GM19397 (cell line): ENCODE data around the gene PTPRA.
"Not testable (repeated sequence)": the region's sequence is repeated elsewhere in the genome, so short reads cannot be mapped to it uniquely, and the experiment has no call there.

Source experiments
- ATAC-seq: cut with Tn5 transposase; IDR thresholded peaks from one replicate; pipeline ENCODE4 v1.9.1; 2021; ENCODE audit warnings: mild to moderate bottlenecking, moderate library complexity; ENCODE audit not compliant: unreplicated experiment

PTPRA gene

DNA sequence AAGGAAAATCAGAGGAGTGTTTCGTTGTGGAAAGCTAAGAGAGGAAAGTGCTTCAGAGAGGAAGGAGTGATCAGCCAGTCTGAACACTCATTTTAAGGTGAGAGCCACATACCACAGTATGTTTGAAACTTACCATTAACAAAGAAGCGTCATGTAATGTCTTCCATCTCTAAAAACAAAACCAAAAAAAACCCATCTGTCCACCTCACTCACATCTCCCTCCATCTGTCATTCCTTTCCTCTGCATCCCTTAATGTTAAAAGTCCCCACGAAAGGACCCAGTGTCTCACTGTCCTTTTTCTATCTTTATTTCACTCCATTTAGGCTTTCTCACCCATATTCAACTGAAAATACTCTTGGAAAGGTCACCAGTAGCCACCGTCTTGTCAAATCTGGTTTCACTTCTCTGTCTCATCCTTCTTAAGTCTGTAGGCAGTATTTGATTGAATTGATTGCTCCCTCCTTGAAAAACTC, 110.8 kb downstream of the PTPRA start:
- ATAC-seq = peak; percentile 62

- ATAC-seq = no peak
Measured at GRCh38 chr20:2984956-2985661, 111.8 kb downstream of the PTPRA start.

DNA sequence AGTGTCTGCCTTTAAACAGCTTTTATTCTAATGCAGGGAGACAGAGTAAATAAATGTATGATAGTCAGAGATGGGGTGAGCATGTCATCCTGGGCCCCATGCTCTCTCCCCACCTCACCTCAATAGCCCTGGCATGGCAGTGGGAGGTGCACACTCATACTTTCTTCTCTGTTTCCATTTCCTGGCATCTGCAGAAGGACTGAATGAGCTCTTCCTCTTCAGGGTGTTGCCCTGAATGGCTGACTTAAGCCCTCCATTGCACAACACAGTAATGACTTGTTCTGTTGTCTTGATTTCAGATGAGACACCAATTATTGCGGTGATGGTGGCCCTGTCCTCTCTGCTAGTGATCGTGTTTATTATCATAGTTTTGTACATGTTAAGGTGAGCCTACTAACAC, 113.2 kb downstream of the PTPRA start:
- no peak for ATAC-seq

DNA sequence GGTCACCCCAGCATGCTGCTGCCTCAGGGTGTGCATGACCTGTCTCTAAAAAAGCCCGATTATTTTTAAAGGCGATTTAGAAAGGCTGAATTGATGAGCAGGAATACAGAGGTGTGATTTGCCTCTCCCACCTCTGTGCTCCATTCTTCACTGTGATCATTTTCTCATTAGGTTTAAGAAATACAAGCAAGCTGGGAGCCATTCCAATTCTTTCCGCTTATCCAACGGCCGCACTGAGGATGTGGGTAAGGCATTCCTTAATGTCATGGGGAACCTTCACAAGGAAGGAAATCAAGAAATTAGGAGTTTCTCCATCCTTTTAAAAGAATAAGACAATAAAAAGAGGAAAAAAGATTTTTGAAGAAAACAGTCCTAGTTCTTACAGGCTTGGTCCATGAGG, 114.6 kb downstream of the PTPRA start:
- no peak for ATAC-seq

GRCh38 chr20:2991532-2991931, 118.3 kb downstream of the PTPRA start:
- no peak for ATAC-seq

- ATAC-seq = no peak
Measured at GRCh38 chr20:2993250-2993649, 120.0 kb downstream of the PTPRA start.

DNA sequence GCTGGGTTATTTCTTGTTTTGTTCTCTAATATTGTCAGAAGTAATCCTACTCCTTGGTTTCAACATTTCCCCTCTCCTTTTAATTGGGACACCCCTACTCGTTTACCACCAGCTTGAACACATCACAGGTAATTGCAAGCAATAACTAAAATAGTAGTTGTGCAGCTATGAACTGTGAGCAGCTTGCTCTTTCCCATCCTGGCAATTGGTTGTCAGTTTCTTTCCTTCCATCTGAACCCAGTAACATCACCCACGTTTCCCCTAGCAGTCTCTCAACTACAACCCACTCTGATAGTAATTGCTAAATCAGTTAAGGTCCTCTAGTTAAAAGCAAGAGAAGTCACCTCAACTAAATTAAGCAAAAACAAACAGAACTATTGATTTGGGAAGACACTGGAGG, 122.5 kb downstream of the PTPRA start:
- no peak for ATAC-seq

DNA sequence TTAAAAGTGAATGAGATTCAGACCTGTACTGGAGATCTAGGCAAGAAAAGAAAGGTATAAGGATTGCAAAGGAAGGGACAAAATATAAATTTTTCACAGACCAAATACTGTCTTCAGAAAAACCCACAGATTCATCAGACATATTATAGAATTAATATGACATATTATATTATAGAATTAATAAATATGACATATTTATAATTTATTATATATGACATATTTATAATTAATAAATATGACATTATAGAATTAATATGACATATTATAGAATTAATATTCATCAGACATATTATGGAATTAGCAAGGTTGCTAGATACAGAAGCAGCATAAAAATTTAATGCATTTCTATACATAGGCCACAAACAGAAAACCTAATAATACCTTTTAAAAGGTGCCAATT, 125.4 kb downstream of the PTPRA start:
- no peak for ATAC-seq

DNA sequence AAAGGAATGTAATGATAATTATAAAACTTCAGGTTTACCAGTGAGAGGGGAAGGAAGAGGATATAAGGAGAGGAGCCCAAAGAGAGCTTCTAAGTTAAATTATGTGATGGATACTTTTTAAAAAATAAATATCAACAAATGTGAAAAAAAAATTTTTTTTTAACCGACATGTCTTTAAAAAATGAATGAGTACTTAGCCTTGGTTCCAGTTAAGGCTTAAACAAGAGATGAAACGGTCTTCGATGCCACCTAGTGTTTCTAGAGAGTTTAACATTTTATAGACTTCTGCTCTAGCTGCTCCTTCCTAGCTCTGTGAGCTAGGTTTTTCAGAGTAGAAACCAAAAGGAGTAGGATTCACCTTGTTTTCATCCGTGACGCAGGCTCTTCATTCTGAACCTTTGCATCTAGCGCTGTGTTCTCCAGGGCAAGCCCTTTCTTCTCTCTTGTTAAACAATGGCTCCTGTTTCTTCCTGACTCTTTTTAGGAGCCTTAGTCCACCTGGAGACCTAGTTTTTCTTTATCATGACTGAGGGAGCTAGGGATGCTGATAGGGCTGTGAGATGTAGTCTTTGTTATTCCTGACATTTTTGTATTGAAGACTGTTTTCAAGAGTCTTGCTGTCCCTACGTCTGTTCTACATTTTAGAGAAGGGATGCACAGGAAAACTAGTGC, 127.7 kb downstream of the PTPRA start:
- no peak for ATAC-seq

DNA sequence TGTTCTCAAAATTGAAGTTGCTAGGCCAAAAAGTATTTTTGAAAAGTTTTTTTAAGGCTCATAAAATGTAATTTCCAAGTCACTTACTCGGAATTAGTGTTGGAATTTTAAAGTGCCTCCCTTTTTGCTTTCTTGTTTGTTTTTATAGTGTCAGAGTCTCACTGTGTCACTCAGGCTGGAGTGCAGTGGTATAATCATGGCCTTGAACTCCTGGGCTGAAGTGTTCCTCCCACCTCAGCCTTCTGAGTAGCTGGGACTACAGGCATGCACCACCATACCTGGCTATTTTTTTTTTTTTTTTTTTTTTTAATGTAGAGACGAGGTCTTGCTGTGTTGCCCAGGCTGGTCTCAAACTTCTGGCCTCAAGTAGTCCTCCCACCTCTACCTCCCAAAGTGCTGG, 130.1 kb downstream of the PTPRA start:
- ATAC-seq = no peak

- no peak for ATAC-seq
Measured at GRCh38 chr20:3010985-3011723, 137.9 kb downstream of the PTPRA start.

GRCh38 chr20:3011752-3012151, 138.5 kb downstream of the PTPRA start:
- no peak for ATAC-seq

GRCh38 chr20:3013771-3014170, 140.5 kb downstream of the PTPRA start:
- ATAC-seq = no peak

DNA sequence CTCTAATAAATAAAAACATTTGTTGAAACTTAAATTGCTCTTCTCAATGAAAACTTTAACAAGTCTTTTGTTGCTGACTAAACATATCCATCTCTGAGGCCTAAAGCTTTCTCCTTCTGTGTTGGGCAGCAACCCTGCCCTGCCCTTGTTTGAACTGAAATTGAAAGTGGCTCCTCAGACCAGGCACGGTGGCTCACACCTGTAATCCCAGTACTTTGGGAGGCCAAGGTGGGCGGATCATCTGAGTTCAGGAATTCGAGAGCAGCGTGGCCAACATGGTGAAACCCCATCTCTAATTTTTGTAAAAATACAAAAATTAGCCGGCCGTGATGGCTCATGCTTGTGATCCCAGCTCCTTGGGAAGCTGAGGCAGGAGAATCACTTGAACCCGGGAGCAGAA, 140.9 kb downstream of the PTPRA start:
- ATAC-seq = no peak

- ATAC-seq = no peak
Measured at GRCh38 chr20:3014662-3015061, 141.4 kb downstream of the PTPRA start.

DNA sequence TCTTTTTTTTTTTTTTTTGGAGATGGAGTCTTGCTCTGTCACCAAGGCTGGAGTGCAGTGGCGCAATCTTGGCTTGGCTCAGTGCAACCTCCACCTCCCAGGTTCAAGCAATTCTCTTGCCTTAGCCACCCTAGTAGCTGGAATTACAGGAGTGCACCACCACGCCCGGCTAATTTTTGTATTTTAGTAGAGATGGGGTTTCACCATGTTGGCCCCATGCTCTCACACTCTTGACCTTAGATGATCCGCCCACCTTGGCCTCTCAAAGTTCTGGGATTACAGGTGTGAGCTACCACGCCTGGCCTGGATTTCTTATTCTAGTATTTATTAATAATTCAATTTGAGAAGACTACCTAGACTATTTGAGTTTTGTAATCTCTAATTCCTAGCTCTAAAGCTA, 142.0 kb downstream of the PTPRA start:
- not testable (repeated sequence) for ATAC-seq

GRCh38 chr20:3021327-3021726, 148.0 kb downstream of the PTPRA start:
- no peak for ATAC-seq

GRCh38 chr20:3021777-3022176, 148.5 kb downstream of the PTPRA start:
- no peak for ATAC-seq

DNA sequence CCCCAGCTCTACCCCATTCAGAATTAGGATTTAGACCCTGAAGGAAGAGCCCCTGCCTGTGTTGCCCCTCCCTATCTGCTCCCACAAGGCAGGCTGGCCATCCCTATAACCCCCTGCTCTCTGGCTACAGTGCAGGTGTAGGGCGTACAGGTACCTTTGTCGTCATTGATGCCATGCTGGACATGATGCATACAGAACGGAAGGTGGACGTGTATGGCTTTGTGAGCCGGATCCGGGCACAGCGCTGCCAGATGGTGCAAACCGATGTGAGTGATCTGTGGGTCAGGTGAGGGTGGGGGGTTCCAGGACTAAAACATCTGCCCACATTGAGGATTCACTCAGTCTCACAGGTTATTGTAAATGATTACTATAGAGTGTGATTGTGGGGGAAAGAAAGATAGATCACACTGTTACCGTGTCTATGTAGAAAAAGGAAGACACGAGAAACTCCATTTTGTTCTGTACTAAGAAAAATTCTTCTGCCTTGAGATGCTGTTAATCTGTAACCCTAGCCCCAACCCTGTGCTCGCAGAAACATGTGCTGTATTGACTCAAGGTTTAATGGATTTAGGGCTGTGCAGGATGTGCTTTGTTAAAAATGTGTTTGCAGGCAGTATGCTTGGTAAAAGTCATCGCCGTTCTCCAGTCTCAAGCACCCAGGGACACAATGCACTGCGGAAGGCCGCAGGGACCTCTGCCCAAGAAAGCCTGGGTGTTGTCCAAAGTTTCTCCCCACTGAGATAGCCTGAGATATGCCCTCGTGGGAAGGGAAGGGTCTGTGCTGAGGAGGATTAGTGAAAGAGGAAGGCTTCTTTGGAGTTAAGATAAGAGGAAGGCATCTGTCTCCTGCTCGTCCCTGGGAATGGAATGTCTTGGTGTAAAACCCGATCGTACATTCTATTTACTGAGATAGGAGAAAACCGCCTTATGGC, 149.5 kb downstream of the PTPRA start:
- not testable (repeated sequence) for ATAC-seq

- no peak for ATAC-seq
Measured at GRCh38 chr20:3027987-3028386, 154.7 kb downstream of the PTPRA start.
